NCI-H774 (cell line): ENCODE measurements around the gene LRP8.

ENCODE experiments used
- DNase-seq: peaks from one replicate; lab custom pipeline; 2025; lab: John Stamatoyannopoulos, UW

Gene LRP8

GRCh38 chr1:53328009-53328461 is at the start of gene LRP8:
TSS of gene LRP8 (minus strand) at chr1:53328070. CDS start at chr1:53327912, 158 bp downstream.
- peak; percentile 75 for DNase-seq

DNA sequence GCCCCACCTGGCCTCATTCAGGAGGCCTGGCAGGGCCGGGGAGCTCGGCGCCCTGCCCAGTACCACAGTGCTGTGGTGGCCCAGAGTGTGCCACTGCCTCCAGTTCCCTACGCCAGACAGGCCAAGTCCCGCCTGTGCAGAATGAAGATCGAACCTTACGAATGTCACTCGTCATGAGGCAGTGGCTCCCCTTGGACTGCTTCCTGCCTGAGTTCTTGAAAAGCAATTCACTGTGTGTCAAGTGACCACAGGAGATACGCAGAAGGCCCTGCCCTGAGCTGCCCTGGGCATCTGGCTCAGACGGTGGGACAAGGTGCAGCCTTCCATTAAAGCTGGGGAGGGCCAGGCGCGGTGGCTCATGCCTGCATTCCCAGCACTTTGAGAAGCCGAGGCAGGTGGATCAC is 49.6 kb upstream of the LRP8 start:
- DNase-seq: peak; percentile 37

GRCh38 chr1:53376742-53377437 is 49.0 kb upstream of the LRP8 start:
- DNase-seq: no peak

DNA sequence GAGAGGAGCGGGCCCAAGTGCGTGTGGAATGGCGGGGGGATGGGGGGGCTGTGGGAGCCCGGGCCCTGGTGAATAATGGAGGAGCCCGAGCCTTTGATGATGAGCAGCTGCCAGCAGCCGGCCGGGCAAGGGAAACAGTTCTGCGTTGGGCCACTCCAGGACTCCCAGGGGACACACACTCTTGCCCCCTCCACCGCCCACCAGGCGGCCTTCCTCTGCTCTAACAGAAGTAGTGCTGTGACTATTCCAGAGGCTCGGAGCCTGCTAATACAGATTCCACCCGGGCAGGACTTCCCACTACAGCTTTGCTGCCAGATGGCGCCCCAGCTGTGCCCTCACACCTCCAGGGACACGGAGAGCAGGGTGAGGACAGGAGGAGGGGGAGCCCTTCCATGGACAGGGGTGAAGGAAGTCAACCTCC is 48.2 kb upstream of the LRP8 start:
- no peak for DNase-seq

DNA sequence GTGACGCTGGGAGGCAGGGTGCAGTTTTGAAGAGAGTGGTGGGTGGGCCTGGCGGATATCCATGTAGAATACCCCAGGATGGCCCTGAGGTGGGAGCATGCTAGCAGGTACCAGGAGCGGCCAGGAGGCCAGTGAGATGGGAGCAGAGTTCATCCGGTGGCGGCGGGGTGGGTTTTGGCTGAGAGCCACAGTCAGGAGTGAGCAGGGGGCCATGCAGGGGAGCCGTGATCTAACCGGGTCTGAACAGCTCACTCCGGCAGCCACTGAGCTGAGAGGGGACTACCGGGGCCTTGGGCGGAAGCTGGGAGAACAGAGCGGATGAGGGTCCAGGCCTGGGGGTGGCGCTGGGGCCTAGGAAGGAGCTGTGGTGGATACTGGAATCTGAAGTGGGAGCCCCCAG is 47.6 kb upstream of the LRP8 start:
- no peak for DNase-seq

DNA sequence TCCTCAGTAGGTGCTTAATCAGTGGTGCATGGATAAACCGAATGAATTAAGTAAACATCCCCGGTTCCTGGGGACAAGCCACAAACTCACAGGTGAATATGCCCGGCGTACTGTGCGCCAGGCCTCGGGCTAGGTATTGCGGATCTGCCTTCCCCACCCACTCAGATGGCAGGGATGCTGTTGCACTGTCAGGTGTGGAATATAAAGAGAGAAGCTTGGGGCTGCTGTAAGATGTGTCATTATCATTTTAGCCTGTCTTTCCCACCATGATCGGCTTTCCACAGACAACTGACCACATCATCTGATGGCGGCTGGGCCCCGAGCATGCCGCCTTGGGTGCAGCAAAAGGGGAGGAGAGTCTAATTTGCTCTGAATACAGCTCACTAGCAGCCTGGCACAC is 45.4 kb upstream of the LRP8 start:
- DNase-seq: no peak

DNA sequence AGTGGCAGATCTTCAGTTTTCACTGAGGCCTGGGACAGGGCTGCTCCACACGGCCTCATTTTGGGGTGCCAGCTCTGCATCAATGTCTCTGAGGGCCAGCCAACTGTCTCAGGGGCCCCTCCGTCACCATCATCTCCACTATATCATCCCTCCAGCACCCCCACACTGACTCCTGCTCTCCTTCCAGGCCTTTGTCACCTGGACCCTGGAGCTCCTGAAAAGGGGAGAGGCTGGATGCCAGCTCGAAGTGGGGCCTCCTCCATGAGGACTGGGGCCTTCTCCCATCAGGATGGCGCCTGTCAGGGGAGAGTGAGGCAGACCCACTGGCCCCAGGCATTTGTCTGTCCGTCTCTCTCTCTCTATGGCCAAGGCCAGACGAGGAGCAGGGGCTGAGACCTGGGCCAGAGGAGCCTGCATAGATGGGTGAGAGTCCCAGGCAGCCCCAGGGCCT is 44.7 kb upstream of the LRP8 start:
- no peak for DNase-seq

- no peak for DNase-seq
Measured at GRCh38 chr1:53371851-53372250, 44.0 kb upstream of the LRP8 start.

- no peak for DNase-seq
Measured at GRCh38 chr1:53371121-53371666, 43.3 kb upstream of the LRP8 start.

DNA sequence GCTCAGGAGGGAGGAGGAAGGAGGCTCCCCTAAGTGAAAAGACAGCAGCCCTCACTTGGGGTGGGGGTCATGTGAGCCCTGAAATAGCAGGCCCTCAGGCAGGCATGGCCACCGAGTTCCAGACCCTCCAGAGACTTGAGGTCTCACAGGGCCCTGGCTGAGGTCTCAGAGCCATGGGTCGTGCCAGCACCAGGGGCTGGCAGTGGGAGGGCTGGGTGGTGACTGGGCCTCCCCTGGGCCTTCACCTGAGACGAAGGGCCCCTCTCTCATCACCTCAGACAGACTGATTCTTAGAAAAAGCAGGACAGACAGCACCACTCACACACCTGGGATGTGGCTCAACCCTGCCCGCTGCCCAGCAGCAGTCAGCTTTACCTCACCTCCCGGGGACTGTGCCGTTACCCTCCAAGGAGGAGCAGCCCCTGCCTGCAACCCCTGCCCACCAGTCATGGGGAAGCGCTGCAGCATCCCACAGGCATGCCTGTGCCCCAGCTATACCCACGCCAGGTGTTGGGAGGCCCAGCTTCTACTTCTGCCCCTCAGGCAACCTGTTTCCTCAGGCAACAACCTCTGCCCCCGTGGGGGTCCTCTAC is 42.6 kb upstream of the LRP8 start:
- DNase-seq: no peak

GRCh38 chr1:53369761-53370160 is 41.9 kb upstream of the LRP8 start:
- DNase-seq: no peak

GRCh38 chr1:53369034-53369750 is 41.3 kb upstream of the LRP8 start:
- DNase-seq: no peak

GRCh38 chr1:53368314-53369033 is 40.6 kb upstream of the LRP8 start:
- DNase-seq: no peak

GRCh38 chr1:53367503-53368313 is 39.8 kb upstream of the LRP8 start:
- DNase-seq: no peak

DNA sequence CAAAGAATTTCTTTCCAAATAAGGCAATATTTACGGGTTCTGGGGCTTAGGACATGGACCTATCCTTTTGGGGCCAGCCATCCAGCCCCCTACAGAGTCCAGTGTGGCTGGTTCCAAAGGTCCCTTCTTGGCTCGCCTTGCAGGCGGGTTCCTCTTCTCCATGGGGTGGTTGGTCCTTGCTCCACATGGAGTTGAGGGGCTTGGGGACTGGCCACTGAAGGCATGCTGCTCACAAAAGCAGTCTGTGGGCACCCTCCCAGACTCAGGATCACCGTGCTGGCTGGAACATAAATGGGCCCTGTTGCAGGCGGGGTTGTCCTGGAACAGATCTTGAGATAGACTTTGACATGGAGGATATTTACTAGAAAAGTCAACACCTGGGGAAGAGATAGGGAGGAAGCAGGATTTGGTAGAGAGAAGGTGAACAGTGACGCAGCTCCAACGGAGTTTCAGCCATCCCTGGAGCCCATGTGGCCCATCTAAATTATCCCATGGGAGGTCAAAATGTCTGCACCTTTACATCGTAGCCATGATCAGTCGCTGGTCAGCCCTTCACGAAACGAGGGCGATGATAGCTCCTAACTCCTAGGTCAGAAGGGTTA is 39.1 kb upstream of the LRP8 start:
- DNase-seq: no peak

- no peak for DNase-seq
Measured at GRCh38 chr1:53365437-53366063, 37.7 kb upstream of the LRP8 start.

DNA sequence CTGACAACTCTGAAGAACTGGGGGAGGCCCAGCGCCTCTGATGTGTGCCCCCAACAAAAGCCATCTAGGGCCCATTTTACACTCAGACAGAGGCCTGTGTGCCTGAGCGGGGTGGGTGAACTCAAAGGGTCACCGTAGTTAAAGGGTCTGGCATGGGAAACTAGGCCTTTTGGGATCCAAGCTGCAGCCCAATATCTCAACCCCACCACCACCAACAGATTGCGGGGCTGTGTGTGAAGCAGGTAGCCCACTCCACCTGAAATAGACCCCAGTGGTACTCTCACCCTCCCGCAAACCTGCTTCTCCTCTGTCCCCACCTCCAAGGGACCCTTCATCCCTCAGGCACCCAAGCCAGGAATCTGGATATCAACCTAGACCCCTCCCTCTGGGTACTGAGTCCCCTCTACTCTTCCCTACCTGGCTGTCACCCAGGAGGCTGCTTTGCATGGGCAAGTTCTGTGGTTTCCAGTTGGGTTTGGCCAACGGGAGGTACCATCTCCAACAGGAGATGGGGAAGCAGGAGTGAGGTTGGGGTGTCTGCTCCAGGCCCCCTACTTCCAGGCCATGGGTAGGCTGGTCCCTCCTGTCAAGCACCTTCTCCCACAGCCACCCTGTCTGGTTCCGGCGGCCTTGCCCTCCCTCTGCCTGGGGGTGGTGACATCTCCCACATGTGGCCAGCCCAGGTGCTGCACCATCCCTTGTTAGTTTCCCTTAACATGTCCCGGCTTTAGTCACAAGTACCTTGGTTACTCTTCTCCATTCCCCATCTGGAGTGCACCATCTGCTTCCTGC is 35.2 kb upstream of the LRP8 start:
- DNase-seq: no peak

GRCh38 chr1:53362270-53362669 is 34.4 kb upstream of the LRP8 start:
- DNase-seq: no peak

DNA sequence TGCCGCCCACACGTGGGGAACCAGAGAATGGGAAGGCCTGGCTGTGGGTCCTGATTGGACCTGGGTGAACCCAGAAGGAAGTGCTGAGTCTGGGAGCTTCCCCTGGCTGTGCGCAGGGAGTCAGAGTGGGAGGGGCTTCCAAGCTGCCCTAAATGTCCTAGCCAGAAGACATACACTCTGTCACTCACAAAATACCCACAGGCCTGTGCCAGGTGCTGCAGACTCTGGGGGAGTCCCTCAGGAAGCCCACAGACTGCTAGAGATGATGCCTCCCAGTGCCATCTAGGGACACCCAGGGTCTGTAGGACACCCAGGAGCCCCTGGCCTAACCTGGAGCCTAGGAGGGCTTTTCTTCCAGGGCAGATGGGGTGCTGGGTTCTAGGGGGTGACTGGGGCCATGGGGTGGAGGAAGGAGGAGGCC is 33.7 kb upstream of the LRP8 start:
- no peak for DNase-seq

DNA sequence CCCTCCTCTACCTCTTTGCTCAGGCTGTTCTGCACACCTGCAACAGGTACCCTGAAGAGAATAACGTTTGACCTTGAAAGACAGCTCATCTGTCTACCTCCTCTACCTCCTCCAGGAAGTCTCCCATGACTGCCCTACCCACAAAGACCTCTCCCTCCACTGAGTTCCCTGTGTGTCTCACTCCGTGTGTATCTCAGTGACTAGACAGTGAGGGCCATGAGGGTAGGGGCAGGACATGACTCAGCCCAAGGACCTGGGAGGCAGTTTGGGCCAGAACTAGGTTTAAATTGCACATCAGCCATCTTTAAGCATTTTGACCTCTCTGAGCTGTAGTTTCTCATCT is 32.0 kb upstream of the LRP8 start:
- DNase-seq: no peak
